GM19455 (cell line): ENCODE measurements around the gene CPT1B.
"Not testable (repeated sequence)": the region's sequence is repeated elsewhere in the genome, so short reads cannot be mapped to it uniquely, and the experiment has no call there.

ENCODE experiments used
- ATAC-seq: cut with Tn5 transposase; IDR thresholded peaks from one replicate; pipeline ENCODE4 v1.9.1; 2021; ENCODE audit not compliant: unreplicated experiment

Gene CPT1B

DNA sequence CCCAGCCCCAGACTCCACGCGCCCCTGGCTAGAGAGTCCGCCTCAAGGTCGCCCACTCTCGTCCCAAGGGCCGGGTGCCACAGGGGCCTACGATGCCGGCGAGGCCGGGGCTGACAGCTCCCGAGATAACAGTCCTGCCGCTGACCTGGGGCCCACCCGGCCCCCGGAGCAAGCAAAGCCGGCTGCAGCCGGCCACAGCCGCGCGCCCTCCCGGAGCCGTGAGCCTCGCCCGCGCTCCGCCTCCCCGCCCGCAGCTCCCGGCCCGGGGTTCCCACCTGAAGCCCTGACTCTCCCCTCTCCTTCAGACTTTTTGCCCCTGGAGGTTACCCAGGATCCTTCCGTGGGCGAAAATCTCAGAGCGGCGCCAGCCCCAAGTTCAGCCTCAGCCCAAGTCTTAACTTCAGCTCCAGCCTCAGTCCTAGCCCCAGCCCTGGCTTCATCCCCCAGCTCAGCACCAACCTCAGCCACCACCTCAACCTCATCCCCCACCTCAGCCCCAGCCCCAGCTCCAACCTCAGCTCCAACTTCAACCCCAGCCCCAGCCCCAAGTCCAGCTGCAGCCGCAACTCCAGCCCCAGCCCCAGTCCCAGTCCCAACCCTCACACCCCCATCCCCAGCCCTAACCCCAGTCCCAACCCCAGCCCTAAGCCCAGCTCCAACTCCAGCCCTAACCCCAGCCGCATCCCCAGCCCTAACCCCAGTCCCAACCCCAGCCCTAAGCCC is 30.8 kb downstream of the CPT1B start:
- ATAC-seq, result no peak

DNA sequence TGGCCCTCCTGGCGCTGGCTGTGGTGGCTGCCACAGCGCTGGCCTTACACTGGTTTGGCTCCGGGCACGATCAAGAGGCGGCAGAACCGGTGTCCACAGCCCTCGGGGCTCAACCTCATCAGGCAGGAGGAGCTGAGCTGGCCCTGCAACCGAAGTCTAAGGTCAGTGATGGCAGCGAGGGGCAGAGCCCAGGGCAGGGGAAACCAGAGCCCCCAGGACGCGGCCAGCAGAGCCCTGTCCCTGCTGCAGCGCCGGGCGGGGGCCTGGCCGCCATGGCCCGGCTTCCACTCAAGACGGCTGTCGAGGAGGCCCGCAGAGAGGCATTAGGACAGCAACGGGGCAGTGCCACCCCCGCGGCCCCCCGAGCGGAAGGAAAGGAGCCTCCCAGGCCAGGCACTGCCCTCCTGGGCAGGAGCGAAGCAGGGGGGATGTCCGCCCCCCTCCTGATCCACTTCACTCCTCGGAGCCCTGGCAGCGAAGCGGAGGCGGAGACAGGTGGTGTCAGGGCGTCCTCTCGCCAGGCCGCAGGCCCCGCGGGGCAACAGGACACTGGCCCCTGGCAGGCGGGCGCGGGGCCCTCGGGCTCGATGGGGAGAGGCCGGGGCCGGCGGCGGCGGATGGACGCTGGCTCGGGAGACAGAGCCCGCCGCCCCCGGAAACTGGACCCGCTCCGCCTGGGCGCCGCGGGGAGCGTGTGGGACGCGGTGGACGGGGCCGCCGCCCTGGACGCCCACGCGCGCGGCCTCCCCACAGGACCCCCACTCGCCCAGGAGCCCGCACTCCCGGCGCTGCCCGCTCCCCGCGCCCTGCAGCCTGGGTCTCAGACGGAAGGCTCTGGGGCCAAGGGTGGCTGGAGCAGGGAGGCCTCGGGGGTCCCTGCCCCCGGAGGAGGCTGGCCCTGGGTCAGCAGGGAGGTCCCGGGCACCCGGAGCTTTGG is 31.6 kb downstream of the CPT1B start:
- ATAC-seq, result no peak

DNA sequence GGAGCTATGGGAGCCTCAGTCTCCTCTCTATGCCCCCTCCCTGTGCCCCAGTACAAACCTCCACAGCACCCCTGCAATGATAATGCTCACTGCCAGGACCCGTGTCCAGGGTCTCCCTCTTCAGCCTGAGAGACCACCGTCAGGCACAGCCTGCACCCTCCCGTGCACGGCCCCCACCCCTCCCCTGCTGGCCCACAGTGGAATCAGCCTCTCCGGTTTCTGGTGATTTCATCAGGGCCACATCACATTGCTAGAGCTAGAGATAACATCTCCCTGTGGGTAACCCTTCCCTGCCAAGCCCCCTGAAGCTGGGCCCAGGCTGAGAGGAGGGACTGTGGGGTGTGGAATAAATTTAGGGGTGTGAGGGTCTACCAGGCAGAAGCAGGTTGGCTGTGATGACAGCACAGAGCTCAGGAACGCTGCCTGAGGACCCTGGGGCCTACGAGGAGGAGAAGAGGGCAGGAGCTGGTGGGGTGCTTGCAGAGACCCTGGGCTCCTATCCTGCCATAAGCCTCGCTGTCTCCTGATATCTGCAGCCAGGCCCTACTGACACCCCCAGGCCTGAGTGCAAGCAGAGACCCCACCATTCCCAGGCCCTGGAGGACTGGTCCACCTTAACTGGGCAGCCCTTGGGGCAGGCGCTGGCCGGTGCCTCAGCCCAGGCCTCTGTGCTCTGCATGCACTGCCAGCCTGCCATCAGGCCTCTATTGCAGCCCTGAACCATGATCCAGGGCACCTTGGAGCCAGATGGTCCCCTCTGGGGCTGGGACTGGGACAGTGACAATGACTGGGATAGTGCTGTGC is 32.5 kb downstream of the CPT1B start, which contains the start of gene KLHDC7B:
Gene KLHDC7B (plus strand): TSS at position 378 of the 804 bp plus-strand sequence. CDS start 345 bp downstream, at position 723.
- ATAC-seq, result no peak

DNA sequence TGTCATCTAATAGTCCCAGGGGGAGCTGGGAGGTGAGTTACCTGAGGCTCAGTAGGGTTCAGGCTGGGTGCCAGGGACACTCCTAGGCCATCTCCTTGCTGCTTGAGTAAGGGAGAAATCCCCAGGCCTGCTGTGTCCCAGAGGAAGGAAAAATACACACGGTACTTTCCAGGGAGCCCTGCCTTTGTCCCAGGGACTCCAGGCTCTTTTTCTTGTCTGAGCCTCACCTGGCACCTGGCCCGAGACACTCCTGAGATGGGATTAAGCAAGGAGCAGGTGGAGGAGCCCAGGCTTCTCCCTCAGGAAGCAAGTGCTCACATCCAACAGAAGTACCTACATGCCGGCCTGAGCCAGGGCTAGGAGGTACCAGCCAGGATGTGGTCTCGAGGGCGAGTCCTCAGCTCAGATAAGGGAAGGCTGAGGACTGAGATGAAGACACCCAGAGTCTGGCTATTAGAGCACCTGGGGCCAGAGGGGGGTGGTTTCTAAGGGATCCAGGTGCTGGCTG is 33.4 kb downstream of the CPT1B start:
- no peak for ATAC-seq

DNA sequence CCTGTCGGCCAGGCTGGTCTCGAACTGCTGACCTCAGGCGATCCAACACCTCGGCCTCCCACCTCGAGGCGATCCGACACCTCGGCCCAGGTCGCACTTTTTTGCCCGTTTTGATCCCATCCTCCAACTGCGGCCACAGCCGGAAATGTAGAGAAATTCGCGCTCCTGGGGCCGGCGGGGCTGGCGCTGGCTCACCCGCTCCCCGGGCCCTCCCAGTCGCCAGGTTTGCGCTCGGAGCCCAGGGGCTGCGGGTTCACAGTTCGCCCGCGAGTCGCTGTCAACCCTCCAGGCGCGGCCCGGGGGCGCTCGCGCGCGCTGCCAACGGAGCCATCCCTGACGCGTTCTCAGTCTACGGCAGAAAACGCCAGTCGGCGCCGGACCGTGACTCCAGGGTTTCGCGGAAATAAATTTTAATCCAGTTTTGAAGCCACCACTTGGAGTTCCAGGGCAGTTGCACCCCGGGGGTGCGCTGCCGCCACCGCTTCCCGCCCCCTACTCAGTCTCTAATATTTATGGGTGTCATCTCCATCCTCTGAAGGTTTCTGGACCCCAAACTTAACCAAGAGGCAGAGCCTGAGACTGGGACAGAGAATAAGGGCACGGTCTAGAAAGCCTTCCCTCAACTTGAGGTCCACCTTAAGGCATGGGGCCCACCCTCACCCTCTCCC is 34.0 kb downstream of the CPT1B start:
- no peak for ATAC-seq

DNA sequence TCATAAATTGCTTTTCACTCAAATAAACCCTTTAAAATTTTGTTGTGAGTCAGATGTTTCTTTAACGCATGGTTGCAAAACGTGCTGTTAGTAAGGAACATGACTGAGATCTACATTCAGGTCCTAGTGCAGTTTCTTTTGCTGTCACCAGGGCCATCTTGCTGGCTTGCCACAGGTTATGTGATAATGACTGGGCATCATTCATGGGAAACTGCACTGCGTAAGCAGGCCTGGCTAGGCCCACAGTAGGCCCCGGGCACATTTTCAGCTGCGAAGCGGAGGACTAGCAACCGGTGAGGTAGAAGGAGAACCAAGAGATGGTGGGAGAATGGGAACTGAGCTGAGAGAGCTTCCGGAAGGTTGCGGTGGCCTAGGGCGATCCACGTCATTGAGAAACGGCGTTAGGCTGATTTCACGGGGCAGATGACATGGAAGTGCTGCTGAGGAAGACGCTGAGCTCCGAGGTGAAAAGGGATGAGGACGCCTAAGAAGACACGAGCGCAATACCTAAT is 35.8 kb downstream of the CPT1B start:
- no peak for ATAC-seq

DNA sequence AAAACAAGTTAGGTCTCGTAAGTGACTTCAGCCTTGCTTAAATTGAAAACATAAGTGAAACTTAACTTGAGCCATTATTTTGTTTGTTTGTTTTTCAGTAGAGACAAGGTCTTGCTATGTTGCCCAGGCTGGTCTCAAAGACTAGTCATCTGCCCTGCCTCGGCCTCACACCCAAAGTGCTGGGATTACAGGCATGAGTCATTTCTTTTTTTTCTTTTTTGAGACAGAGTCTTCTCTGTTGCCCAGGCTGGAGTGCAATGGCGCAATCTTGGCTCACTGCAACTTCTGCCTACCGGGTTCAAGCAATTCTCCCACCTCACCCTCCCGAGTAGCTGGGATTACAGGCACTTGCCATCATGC is 36.6 kb downstream of the CPT1B start:
- ATAC-seq, result not testable (repeated sequence)

DNA sequence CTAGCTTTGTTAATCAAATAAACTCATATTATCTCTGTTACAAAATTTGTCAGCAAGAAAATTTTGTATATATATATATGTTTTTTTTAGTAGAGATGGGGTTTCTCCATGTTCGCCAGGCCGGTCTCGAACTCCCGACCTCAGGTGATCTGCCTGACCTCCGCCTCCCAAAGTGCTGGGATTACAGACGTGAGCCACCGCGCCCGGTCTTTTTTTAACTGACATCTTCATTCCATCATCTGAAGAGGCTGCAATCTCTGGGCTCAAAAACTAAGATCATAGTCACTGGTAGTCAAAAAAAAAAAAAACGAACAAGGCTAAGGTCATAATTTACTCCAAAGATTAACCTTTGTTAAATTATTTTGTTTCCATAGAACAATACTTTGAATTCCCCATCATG is 37.8 kb downstream of the CPT1B start:
- ATAC-seq, result no peak

DNA sequence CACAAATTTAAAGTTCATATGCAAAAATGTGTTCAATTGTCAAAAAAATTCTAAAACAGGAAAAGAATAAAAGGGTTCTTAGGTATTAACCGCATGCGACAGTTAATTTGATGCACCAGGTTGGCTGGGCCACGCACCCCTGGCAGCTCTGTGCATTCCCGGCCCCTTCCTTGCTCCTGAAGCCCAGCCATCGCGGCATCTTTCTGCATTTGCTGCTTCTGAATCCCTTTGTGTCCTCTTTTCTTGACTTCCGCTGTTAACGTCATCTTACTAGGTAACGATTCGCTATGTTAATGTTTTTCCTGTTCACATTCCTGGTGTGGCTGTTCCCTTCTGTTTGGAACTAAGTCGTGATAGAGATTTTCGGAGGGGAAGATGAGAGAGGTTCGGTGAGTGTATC is 40.5 kb downstream of the CPT1B start:
- no peak for ATAC-seq

DNA sequence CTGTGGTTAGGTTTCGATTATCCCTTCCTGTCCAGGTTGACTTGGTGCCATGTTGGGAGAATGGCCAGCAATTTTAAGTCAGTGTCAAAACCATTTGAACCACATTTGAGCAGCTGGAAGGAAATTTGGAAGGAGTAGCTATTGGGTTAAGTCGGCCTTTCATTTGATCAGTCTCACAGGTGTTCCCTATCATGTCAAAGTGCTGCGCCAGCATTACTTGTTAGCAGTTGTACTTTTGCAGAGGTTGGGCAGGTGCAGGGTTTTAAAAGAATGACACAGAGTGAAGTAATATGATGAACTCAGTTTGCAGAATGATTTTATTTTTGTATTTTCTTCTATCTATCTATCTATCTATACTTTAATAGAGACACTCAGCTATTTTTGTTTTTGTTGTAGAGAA is 42.0 kb downstream of the CPT1B start:
- no peak for ATAC-seq

DNA sequence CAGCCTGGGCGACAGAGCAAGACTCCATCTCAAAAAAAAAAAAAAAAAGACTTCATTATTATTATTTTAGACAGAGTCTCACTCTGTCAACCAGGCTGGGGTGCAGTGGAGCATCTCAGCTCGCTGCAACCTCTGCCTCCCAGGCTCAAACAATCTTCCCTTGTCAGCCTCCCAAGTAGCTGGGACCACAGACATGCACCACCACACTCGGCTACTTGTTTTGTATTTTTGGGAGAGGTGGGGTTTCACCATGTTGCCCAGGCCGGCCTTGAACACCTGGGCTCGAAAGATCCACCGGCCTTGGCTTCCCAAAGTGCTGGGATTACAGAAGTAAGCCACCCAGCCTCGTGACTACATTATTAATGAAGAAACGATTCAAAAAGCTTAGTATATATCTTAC is 43.1 kb downstream of the CPT1B start:
- no peak for ATAC-seq

DNA sequence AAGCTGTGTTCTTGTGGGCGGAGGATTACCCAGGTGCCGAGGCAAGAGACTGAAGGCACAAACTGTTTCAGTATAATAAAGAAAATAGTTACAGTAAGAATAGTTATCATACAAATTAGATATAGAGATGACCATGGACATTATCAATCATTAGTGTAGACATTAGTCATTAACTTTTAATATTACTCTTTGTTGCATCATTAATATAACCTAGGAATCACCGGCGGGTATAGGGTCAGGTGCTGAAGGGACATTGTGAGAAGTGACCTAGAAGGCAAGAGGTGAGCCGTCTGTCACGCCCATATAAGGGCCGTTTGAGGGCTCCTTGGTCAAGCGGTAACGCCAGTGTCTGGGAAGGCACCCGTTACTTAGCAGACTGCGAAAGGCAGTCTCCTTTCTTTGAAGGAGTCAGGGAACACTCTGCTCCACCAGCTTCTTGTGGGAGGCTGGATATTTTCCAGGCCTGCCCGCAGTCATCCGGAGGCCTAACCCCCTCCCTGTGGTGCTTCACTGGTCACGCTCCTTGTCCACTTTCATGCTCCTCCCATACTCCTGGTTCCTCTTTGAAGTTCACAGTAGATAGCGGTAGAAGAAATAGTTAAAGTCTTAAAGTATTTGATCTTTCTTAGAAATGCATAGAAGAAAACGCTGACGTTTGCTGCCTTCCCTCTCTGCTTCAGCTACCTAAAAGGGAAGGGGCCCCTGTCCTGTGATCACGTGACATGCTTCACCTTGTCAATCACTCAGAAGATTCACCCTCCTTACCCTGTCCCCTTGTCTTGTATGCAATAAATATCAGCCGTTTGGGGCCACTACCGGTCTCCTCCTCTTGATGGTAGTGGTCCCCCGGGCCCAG is 44.1 kb downstream of the CPT1B start:
- ATAC-seq, result not testable (repeated sequence)

DNA sequence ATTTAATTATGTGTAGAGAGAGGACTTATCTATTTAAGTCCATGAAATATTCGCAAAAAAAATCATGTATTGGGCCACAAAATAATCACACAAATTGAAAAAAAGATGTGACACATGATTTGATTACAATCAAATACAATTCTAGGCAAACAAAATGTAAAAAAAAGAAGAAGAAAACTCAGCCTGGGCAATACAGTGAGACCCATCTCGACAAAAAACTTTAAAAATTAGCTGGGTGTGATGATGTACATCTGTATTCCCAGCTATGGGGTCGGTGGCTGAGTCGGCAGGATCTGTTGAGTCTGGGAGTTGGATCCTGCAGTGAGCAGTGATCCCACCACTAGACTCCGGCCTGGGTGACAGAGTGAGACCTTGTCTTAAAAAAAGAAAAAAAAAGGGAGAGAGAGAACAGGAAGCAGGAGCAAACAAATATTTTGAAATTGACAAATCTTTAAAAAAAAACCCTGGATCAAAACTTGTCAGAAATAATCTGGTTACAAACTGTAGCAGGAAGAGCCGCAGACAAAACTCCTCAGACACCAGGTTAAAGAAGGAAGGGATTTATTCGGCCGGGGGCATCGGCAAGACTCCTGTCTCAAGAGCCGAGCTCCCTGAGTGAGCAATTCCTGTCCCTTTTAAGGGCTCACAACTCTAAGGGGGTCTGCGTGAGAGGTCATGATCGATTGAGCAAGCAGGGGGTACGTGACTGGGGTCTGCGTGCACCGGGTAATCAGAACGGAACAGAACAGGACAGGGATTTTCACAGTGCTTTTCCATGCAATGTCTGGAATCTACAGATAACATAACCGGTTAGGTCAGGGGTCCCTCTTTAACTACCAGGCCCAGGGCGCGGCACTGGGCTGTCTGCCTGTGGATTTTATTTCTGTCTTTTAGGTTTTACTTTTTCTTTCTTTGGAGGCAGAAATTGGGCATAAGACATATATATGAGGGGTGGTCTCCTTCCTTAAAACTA is 45.1 kb downstream of the CPT1B start:
- no peak for ATAC-seq

DNA sequence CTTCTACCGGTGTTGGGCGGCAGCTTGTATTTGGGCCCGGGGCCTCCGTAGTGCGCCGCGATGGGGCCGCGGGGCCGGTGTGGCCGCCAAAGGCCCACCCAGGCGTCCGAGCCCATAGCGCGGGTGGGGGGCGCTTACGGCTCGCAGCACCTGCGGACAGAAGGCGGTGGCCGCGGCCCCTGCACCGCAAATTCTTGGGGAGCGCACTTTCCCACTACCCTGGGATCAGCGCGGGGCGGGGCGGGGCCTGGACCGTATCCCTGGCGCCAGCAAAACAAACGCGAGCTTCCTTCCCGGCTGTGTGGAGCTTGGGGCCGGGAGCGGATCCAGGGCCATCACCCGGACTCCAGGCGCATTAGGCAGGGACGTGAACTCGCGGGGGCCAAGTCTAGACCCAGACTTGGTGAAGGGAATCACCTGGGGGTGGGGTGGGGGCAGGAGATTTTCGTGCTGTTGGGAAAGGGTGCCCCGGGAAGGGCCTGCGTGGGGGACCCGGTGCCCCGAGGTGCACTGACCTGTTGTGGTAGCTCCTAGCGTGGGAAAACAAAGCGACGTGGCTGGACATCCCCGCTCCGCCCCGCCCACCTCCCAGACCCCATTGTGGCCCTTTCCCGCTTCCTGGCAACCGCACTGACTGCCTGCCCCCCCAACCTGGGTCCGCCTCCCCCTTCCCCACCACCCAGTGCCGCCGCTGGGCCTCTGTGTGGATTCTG is 46.1 kb downstream of the CPT1B start:
- no peak for ATAC-seq

DNA sequence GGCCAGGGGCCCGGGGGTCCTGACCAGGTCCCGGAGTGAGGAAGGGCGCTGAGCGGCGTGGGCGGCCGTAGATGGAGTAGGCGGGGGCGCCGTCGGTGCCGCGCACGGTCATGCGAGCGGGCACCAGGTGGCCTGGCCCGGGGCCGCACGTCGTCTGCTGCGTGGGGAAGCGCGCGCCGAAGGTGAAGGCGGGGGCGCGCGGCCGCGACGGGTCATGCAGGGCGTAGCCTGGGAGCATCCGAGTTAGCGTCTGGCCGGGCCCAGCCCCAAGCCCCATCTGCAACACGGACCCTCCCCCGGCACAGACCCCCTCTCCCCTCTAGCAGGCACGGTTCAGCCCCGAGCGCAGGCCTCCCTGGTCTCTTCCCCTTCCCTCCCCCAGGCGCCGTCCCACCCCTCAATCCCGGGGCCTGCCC is 46.7 kb downstream of the CPT1B start:
- ATAC-seq, result no peak

DNA sequence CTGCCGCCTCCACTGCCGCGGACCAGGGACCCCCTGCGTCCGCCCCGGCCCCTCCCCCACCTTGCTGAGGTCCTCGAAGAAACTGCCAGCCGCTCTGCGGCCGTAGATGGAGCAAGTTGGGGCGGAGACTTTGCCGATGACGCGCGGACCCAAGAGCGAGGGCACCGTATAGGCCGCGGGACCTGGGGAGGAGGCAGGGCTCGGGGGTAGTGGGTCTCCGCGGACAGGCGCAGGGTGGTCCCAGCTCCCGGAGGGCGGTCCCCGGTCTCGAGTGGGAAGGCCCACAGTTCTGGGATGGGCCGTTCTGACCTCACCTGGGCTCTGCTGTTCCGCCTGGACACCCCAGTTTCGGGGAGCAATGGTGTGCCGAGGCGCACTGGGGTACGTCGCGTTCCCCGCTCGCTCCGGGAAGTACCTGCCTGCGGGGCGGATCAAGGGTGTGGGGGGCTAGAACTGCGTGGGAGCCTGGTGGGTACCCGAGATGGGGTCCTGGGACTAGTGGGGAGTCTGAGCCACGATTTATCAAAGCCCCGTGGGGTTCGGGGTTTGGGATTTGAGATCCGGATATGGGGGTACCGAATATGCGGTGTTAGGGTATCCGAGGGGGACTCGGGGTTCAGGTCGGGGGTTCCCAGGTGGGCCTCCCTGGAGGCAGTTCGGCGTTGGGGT is 47.2 kb downstream of the CPT1B start:
- no peak for ATAC-seq

DNA sequence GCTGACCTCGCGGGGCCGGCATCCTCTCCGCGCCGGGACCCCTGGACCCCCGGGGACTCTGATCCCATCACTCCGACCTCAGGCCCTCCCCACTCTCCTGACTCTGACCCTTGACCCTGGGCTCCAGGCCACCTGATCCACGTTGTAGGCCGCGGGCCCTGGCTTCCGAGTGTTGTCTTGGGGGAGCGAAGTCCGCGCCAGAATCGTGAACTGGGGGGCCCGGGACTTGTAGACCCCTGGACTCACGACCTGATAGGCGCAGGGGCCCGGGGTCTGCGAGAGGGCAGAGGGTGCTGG is 47.7 kb downstream of the CPT1B start:
- ATAC-seq, result no peak
